LNCaP clone FGC (cell line): ENCODE measurements around the gene URI1.

Source experiments
- DNase-seq: peaks from one replicate; pipeline ENCODE4 v3.0.0-alpha.2; 2011; ENCODE audit warnings: low read depth
- H3K4me3 ChIP-seq: 2 replicates; pipeline ENCODE4 v1.5.1; 2011; ENCODE audit warnings: mild to moderate bottlenecking, low read depth, low read length, control low read depth
- CTCF ChIP-seq: IDR thresholded peaks from 2 replicates; pipeline ENCODE4 v1.5.1; 2012; ENCODE audit warnings: mild to moderate bottlenecking; ENCODE audit not compliant: control insufficient read depth, insufficient read depth; ENCODE audit errors: extremely low read depth

The URI1 gene

GRCh38 chr19:29983568-29983967 is 41.5 kb downstream of the URI1 start:
- no peak for DNase-seq
- H3K4me3 ChIP-seq: no peak overlapping the region
- TF ChIP-seq CTCF: no peak

GRCh38 chr19:29985196-29985595 is 43.2 kb downstream of the URI1 start:
- peak; percentile 54 for DNase-seq
- no peak overlapping the region for H3K4me3 ChIP-seq
- no peak for TF ChIP-seq CTCF

- H3K4me3 ChIP-seq: no peak overlapping the region
- DNase-seq: no peak
- no peak for TF ChIP-seq CTCF
Observed at GRCh38 chr19:29988351-29988750, 46.3 kb downstream of the URI1 start.

GRCh38 chr19:29992233-29992867 is 50.3 kb downstream of the URI1 start:
- DNase-seq: no peak
- no peak for TF ChIP-seq CTCF
- no peak overlapping the region for H3K4me3 ChIP-seq

GRCh38 chr19:29999490-29999889 is 57.5 kb downstream of the URI1 start:
- no peak overlapping the region for H3K4me3 ChIP-seq
- no peak for DNase-seq
- TF ChIP-seq CTCF: no peak

- no peak overlapping the region for H3K4me3 ChIP-seq
- no peak for DNase-seq
- no peak for TF ChIP-seq CTCF
Observed at GRCh38 chr19:30000862-30001261, 58.8 kb downstream of the URI1 start.

- DNase-seq: no peak
- no peak for TF ChIP-seq CTCF
Observed at GRCh38 chr19:30001301-30001700, 59.3 kb downstream of the URI1 start.

More at GRCh38 chr19:30001301-30001700, 59.3 kb downstream of the URI1 start:
- no peak overlapping the region for H3K4me3 ChIP-seq
